Fibroblast of lung (primary cell): ENCODE measurements around the gene FBXO17.

Experiments
- EZH2 ChIP-seq: IDR thresholded peaks from 2 replicates; pipeline ENCODE4 v1.5.1; 2012; ENCODE audit warnings: low read length, control low read depth, mild to moderate bottlenecking; ENCODE audit errors: missing control alignments
- TF ChIP-seq, protein P1 (sequence below), 2 donors: IDR thresholded peaks in 1 of 2; conservative IDR thresholded peaks in 1 of 2; 1 replicate in 1 of 2; 2 replicates in 1 of 2; pipeline ENCODE4 v1.5.1; 2011 to 2012; ENCODE audit warnings: low read length in 2 of 2, control low read depth in 1 of 2, inconsistent platforms in 1 of 2, low read depth in 1 of 2, mild to moderate bottlenecking in 1 of 2

DNA sequence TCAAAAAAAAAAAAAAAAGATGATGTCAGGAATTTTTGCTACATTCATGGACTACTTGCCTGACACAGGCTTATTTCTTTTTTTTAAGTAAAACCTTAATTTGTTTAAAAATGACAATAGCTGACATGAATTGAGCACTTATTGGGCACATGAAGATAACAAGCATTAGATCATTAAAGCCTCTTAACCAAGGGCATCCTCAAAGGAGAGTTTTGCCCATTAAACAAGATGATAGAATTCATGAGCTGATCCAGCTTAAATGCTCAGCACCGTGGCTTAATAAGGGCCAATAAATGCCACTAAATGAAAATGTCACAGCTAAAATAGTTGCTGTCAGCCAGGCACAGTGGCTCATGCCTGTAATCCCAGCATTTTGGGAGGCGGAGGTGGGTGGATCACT, 19.3 kb downstream of the FBXO17 start:
- TF ChIP-seq, protein P1, sequence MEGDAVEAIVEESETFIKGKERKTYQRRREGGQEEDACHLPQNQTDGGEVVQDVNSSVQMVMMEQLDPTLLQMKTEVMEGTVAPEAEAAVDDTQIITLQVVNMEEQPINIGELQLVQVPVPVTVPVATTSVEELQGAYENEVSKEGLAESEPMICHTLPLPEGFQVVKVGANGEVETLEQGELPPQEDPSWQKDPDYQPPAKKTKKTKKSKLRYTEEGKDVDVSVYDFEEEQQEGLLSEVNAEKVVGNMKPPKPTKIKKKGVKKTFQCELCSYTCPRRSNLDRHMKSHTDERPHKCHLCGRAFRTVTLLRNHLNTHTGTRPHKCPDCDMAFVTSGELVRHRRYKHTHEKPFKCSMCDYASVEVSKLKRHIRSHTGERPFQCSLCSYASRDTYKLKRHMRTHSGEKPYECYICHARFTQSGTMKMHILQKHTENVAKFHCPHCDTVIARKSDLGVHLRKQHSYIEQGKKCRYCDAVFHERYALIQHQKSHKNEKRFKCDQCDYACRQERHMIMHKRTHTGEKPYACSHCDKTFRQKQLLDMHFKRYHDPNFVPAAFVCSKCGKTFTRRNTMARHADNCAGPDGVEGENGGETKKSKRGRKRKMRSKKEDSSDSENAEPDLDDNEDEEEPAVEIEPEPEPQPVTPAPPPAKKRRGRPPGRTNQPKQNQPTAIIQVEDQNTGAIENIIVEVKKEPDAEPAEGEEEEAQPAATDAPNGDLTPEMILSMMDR (conservative IDR thresholded peaks at IDR 0.05 in 1 of 2, IDR thresholded peaks at IDR 0.05 in 1 of 2; ENCODE audit: low read depth in 1 of 2, low read length in 2 of 2), result no peak
- TF ChIP-seq EZH2, result no peak
